Stomach smooth muscle (tissue), 2 donors: ENCODE data around the gene CA5A.
"Not testable (repeated sequence)": the region's sequence is repeated elsewhere in the genome, so short reads cannot be mapped to it uniquely, and the experiment has no call there.

ENCODE experiments used
- H3K27ac ChIP-seq: one replicate; pipeline ENCODE4 v1.7.0; 2013; ENCODE audit warnings: mild to moderate bottlenecking, low read length, inconsistent platforms
- H3K27me3 ChIP-seq, 2 donors: one replicate each; pipeline ENCODE4 v1.7.0; 2013; ENCODE audit warnings: low read length in 2 of 2; ENCODE audit not compliant: insufficient read depth in 2 of 2, control insufficient read depth in 1 of 2
- H3K36me3 ChIP-seq, 2 donors: one replicate each; pipeline ENCODE4 v1.7.0; 2013; ENCODE audit warnings: low read length in 2 of 2; ENCODE audit not compliant: control insufficient read depth in 2 of 2, insufficient read depth in 2 of 2
- H3K4me1 ChIP-seq: one replicate; pipeline ENCODE4 v1.7.0; 2013; ENCODE audit warnings: low read length; ENCODE audit not compliant: control insufficient read depth, insufficient read depth
- H3K4me3 ChIP-seq, 2 donors: one replicate each; pipeline ENCODE4 v1.7.0; 2013; ENCODE audit warnings: low read length in 2 of 2
- H3K9ac ChIP-seq, 2 donors: one replicate each; pipeline ENCODE4 v1.7.0; 2013; ENCODE audit warnings: low read length in 2 of 2, mild to moderate bottlenecking in 1 of 2
- H3K9me3 ChIP-seq, 2 donors: one replicate each; pipeline ENCODE4 v1.7.0; 2013; ENCODE audit warnings: low read length in 2 of 2; ENCODE audit not compliant: control insufficient read depth in 2 of 2
- donor health status: healthy.
- donor health status: Pancreatic carcinoma.

Gene CA5A

GRCh38 chr16:87947356-87948118 is 11.2 kb upstream of the CA5A start:
- Histone ChIP-seq H3K27ac (no peak overlapping the region), H3K4me1 (peaks cover 19% of the 10 kb centered on the region), H3K9ac (no peak overlapping the region), H3K4me3 (no peak overlapping the region), H3K36me3 (no peaks in the 10 kb centered on the region), H3K9me3 (no peaks in the 10 kb centered on the region), H3K27me3 (no peaks in the 10 kb centered on the region)

GRCh38 chr16:87946596-87947347 is 10.4 kb upstream of the CA5A start:
- H3K27me3 ChIP-seq: no peaks in the 10 kb centered on the region
- no peaks in the 10 kb centered on the region for H3K36me3 ChIP-seq
- no peak overlapping the region for H3K4me3 ChIP-seq
- peaks cover 11% of the 10 kb centered on the region for H3K4me1 ChIP-seq
- no peak overlapping the region for H3K27ac ChIP-seq
- H3K9ac ChIP-seq: no peak overlapping the region
- H3K9me3 ChIP-seq: no peaks in the 10 kb centered on the region

DNA sequence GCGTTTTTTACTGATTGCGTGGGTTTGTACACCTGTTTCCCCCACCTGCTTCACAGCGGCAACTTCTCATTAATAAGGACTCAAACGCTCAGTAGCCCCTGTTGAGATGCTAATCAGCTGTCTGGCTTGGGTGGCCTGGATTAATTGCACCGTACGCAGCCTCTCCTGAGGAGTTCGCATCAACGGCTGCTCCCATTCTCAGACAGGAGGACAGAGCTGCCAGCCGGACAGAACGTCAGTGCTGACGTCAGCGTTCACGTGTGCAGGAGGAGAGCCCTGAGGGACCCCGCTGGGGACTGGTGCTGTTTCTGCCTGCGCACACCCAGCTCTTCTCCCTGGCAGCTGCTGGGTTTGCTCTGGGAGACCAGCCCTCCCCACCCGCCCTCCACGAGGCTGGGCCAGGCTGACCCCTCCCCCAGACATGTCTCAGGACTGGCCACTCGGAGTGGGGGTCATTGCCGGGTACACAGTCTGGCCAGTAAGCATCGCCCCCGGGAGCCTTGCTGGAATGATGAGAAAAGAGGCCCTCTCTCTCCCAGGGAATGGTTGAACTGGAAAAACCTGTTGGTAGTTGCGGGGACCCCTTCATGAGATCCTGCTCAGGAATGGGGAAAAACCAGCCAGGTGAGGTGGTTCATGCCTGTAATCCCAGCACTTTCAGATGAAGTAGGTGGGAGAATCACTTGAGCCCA is 9.2 kb upstream of the CA5A start:
- Histone ChIP-seq H3K27me3 (no peaks in the 10 kb centered on the region), H3K9me3 (no peaks in the 10 kb centered on the region), H3K36me3 (no peaks in the 10 kb centered on the region), H3K27ac (peak overlapping the region; percentile 76), H3K4me1 (peaks cover 11% of the 10 kb centered on the region), H3K9ac (peak overlapping the region; percentile 74 to 87), H3K4me3 (peak overlapping the region; percentile 74 to 78)

DNA sequence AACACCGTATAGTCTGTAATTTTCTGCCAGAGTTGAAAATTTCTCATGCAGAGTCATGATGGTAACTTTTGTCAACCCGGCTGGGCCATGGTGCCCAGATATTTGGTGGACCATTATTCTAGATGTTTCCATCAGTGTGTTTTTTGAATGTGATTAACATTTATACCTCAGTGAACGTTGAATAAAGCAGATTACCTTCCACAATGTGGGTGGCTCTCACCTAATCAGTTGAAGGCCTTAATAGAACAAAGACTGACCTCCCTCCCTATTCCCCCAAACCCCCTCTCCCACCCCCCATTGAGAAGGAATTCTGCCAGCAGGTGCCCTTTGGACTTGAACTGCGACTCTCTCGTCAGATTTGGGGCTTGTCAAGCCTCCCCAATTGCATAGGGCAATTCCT is 6.4 kb upstream of the CA5A start:
- no peak overlapping the region for H3K9ac ChIP-seq

DNA sequence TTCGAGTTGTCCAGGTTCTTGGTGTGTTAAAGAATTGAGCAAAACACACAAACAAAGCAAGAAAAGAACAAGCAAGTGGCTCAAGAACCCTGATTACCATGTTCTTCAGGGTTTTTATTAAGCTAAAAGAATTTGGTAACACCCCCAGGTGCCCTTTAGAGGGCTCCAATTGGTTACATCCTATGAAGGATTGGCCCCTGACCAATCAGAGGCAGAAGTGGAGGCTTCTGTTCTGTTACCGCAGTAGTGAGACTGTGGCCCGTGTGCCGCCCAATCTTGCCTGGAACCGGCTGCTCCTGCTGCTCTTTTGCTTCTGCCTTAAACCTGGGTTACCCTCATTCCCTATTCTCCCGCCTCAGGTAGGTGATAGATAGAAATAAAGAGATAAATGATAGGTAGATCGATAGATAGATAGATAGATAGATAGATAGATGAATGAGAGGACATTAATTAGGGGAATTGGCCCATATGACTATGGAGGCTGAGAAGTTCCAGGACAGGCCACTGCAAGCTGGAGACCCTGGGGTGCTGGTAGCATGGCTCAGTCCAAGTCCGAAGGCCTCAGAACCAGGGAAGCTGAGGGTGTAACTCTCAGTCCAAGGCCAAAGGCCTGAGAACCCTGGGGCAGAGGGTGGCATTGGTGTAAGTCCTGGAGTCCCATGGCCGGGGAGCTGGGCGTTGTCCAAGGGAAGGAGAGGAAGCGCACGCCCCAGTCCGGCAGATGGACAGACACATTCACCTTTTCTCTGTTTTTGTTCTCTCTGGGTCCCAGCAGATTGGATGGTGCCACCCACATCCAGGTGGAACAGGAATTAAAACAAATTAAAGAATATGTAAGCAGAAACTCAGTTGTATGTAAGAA is 3.5 kb upstream of the CA5A start:
- Histone ChIP-seq H3K4me1 (no peaks in the 10 kb centered on the region), H3K36me3 (no peaks in the 10 kb centered on the region)

More for the DNA sequence above, 6.4 kb upstream of the CA5A start:
- H3K9me3 ChIP-seq: no peaks in the 10 kb centered on the region
- no peak overlapping the region for H3K4me3 ChIP-seq
- H3K27me3 ChIP-seq: no peaks in the 10 kb centered on the region
- peaks cover 8% of the 10 kb centered on the region for H3K4me1 ChIP-seq
- H3K27ac ChIP-seq: no peak overlapping the region
- H3K36me3 ChIP-seq: no peaks in the 10 kb centered on the region

DNA sequence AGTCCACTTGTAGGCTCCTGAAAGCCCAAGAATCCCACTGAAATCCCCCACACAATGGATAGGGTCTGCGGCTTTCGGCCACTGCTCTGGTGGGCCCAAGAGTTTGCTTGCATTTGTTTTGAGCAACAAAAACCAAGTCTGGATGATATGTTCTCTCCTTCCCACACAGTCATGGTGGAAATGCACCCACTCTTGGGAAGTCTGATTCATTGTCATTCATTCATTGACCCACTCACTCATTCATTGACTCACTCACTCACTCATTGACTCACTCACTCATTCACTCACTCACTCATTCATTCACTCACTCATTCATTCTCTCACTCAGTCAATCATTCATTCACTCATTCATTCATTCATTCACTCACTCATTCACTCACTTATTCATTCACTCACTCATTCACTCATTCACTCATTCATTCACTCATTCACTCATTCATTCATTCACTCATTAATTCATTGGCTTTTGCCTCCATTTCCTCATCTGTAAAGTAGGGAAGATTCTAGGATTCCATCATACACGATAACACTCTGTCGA is 2.2 kb upstream of the CA5A start:
- Histone ChIP-seq H3K27ac (no peak overlapping the region), H3K27me3 (no peaks in the 10 kb centered on the region), H3K4me1 (no peaks in the 10 kb centered on the region), H3K9ac (no peak overlapping the region), H3K9me3 (no peaks in the 10 kb centered on the region), H3K4me3 (no peak overlapping the region), H3K36me3 (no peaks in the 10 kb centered on the region)

More for the DNA sequence above, 3.5 kb upstream of the CA5A start:
- no peak overlapping the region for H3K27ac ChIP-seq
- no peak overlapping the region for H3K9ac ChIP-seq
- H3K27me3 ChIP-seq: no peaks in the 10 kb centered on the region
- H3K4me3 ChIP-seq: no peak overlapping the region
- no peaks in the 10 kb centered on the region for H3K9me3 ChIP-seq

DNA sequence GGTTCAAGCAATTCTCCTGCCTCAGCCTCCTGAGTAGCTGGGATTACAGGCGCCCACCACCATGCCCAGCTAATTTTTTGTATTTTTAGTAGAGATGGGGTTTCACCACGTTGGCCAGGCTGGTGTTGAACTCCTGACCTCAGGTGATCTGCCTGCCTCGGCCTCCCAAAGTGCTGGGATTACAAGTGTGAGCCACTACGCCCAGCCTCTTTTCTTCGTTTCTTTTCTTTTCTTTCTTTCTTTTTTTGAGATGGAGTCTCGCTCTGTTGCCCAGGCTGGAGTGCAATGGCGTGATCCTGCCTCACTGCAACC is 858 bp upstream of the CA5A start:
- H3K36me3 ChIP-seq, H3K4me1 ChIP-seq, H3K9ac ChIP-seq, H3K9me3 ChIP-seq, H3K27ac ChIP-seq, H3K4me3 ChIP-seq, H3K27me3 ChIP-seq: not testable (repeated sequence)

DNA sequence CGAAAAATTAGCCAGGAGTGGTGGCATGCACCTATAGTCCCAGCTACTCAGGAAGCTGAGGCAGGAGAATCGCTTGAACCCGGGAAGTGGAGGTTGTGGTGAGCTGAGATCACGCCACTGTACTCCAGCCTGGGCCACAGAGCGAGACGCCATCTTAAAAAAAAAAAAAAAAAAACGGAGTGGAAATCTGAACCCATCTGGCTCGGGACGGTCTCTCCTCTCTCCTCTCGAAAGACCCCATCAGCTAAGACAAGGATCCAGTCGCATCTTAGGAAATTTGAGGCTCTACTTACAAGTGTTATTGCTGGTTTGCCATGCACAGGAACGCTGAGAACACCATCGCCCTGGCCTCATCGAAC is 334 bp downstream of the CA5A start:
- H3K9me3 ChIP-seq: not testable (repeated sequence)

GRCh38 chr16:87934752-87935425 is 1.4 kb downstream of the CA5A start:
- not testable (repeated sequence) for H3K36me3 ChIP-seq, H3K4me3 ChIP-seq, H3K4me1 ChIP-seq, H3K27ac ChIP-seq, H3K27me3 ChIP-seq, H3K9me3 ChIP-seq, H3K9ac ChIP-seq

More for the DNA sequence above, 334 bp downstream of the CA5A start:
- H3K27me3 ChIP-seq, H3K36me3 ChIP-seq, H3K4me3 ChIP-seq, H3K27ac ChIP-seq, H3K9ac ChIP-seq, H3K4me1 ChIP-seq: not testable (repeated sequence)

DNA sequence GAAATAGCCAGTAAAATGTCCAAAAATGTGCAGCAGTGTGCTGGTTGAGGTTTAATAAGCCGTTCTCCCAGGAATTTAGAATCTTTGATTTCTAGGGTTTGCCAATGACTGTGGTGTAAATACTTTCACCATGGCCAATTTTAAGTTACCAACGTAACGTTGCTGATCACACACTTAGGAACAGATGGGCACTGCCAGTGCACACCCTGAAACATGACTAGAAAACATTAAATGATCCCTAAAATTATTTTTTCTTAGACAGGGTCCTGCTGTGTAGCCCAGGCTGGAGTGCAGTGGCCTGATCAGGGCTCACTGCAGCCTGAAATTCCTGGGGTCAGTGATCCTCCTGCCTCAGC is 3.2 kb downstream of the CA5A start:
- H3K9ac ChIP-seq: no peak overlapping the region
- H3K9me3 ChIP-seq: no peaks in the 10 kb centered on the region
- H3K27ac ChIP-seq: no peak overlapping the region
- H3K36me3 ChIP-seq: no peaks in the 10 kb centered on the region
- peaks cover 0 to 5% of the 10 kb centered on the region in 2 donors for H3K27me3 ChIP-seq
- H3K4me3 ChIP-seq: no peak overlapping the region
- no peaks in the 10 kb centered on the region for H3K4me1 ChIP-seq
